HepG2 (cell line): ENCODE results near the gene FARSB. TPM values are rescaled to one million over a fixed set of nuclear protein-coding genes. Genes with fewer than 3 reads are reported as not detected.
A peak's percentile ranks its signal among the peaks of the same experiment; 100 is the strongest.

ENCODE experiments used
- ATAC-seq: fragments of 200-7000 bp; cut with Tn5 transposase; 3 replicates; pipeline ENCODE4 v1.9.1; 2020; ENCODE audit warnings: mild to moderate bottlenecking, moderate library complexity
- BruUV-seq: library from RNA; stranded (reverse); fragments of 400-500 nt; replicated peaks from 2 replicates; lab custom pipeline; 2021; lab: Mats Ljungman, UMichigan
- CTCF ChIA-PET: fragments of 300-600 bp; formaldehyde crosslinking; extraction: SDS; loops from one replicate; lab custom pipeline; 2021; ENCODE audit warnings: low total read pairs, inconsistent platforms, low intra/inter-chr PET ratio; lab: Yijun Ruan, JAX
- POLR2A ChIA-PET: fragments of 350-600 bp; sonication (Branson Sonifier 250); formaldehyde crosslinking; loops from one replicate; lab custom pipeline; 2020; ENCODE audit warnings: antibody characterized with exemption, inconsistent platforms; lab: Yijun Ruan, JAX
- DNase-seq: peaks from one replicate; pipeline ENCODE4 v3.0.0-alpha.2; 2015; ENCODE audit warnings: low spot score
- FAIRE-seq: peaks from 3 replicates; lab custom pipeline; 2011; peaks lifted over from hg19 to GRCh38; lab: Jason Lieb, UNC
- H2AFZ ChIP-seq: one replicate; pipeline ENCODE4 v1.6.1; 2011; ENCODE audit warnings: low read length, inconsistent platforms
- H3K27ac ChIP-seq: fragments of 300-600 bp; 3 replicates; pipeline ENCODE4 v1.8.0; 2011; ENCODE audit warnings: mixed run types, mild to moderate bottlenecking, mixed read lengths, low read length, inconsistent platforms; ENCODE audit not compliant: insufficient read depth; ENCODE audit errors: extremely low read length
- H3K27me3 ChIP-seq, 2 experiments: fragments of 200-600 bp in 1 of 2; 2 replicates in 1 of 2; 3 replicates in 1 of 2; pipeline versions ENCODE4 v1.6.0 to v1.8.0; 2011; ENCODE audit warnings: low read length in 2 of 2, mild to moderate bottlenecking in 2 of 2, moderate library complexity in 2 of 2, inconsistent platforms in 1 of 2; ENCODE audit not compliant: insufficient read depth in 2 of 2, control insufficient read depth in 1 of 2
- H3K36me3 ChIP-seq, 2 experiments: fragments of 200-600 bp in 1 of 2; replicated peaks in 1 of 2; 2 replicates in 1 of 2; 3 replicates in 1 of 2; pipeline versions ENCODE4 v1.5.1 to v1.8.0; 2011; ENCODE audit warnings: low read length in 2 of 2, inconsistent platforms in 1 of 2; ENCODE audit not compliant: insufficient read depth in 2 of 2, control insufficient read depth in 1 of 2
- H3K4me1 ChIP-seq: 2 replicates; pipeline ENCODE4 v1.5.1; 2012; ENCODE audit warnings: low read length, inconsistent platforms; ENCODE audit not compliant: insufficient read depth
- H3K4me2 ChIP-seq: 2 replicates; pipeline ENCODE4 v1.6.0; 2011; ENCODE audit warnings: low read depth, low read length, inconsistent platforms
- H3K4me3 ChIP-seq, 3 experiments: fragments of 200-600 bp in 1 of 3; sonication (generic), shearing (Covaris generic) in 1 of 3; replicated peaks in 1 of 3; 2 replicates each; pipeline ENCODE4 v1.5.1; 2011 to 2016; ENCODE audit warnings: low read length in 3 of 3, inconsistent platforms in 2 of 3, low read depth in 2 of 3, mild to moderate bottlenecking in 2 of 3, control low read depth in 1 of 3, mixed read lengths in 1 of 3; ENCODE audit not compliant: insufficient read depth in 1 of 3
- H3K79me2 ChIP-seq: one replicate; pipeline ENCODE4 v1.6.1; 2011; ENCODE audit warnings: low read length, inconsistent platforms; ENCODE audit not compliant: insufficient read depth
- H3K9ac ChIP-seq: 2 replicates; pipeline ENCODE4 v1.6.0; 2011; ENCODE audit warnings: mild to moderate bottlenecking, low read depth, low read length, inconsistent platforms; ENCODE audit not compliant: insufficient read depth
- H3K9me3 ChIP-seq: 2 replicates; pipeline ENCODE4 v1.5.1; 2012; ENCODE audit warnings: mild to moderate bottlenecking, low read length
- H4K20me1 ChIP-seq: 2 replicates; pipeline ENCODE4 v1.6.0; 2011; ENCODE audit warnings: inconsistent platforms, mild to moderate bottlenecking, low read length, moderate library complexity; ENCODE audit not compliant: insufficient read depth
- CTCF ChIP-seq: sonication (generic); formaldehyde crosslinking; IDR thresholded peaks from 2 replicates; pipeline ENCODE4 v1.5.0; 2020; ENCODE audit warnings: mild to moderate bottlenecking, missing genetic modification reagents, moderate library complexity
- MXD4 ChIP-seq: IDR thresholded peaks from 2 replicates; pipeline ENCODE4 v1.6.1; 2016; ENCODE audit warnings: mild to moderate bottlenecking, missing biosample characterization, missing genetic modification reagents
- PAF1 ChIP-seq: IDR thresholded peaks from 2 replicates; pipeline ENCODE4 v1.6.1; 2016; ENCODE audit warnings: missing genetic modification reagents, missing compliant biosample characterization
- SAP130 ChIP-seq: IDR thresholded peaks from 2 replicates; pipeline ENCODE4 v1.6.1; 2016; ENCODE audit warnings: low read depth
- SNAPC4 ChIP-seq: sonication (generic); formaldehyde crosslinking; IDR thresholded peaks from 2 replicates; pipeline ENCODE4 v1.4.0; 2020; ENCODE audit warnings: mild to moderate bottlenecking, missing genetic modification reagents
- ZBTB20 ChIP-seq: sonication (generic); formaldehyde crosslinking; IDR thresholded peaks from 2 replicates; pipeline ENCODE4 v1.8.1; 2023; ENCODE audit warnings: missing genetic modification reagents, low read depth, mild to moderate bottlenecking, borderline replicate concordance
- ZNF12 ChIP-seq: sonication (generic); formaldehyde crosslinking; IDR thresholded peaks from 2 replicates; pipeline ENCODE4 v1.5.0; 2020; ENCODE audit warnings: missing genetic modification reagents
- ZNF770 ChIP-seq: sonication (generic); formaldehyde crosslinking; IDR thresholded peaks from 2 replicates; pipeline ENCODE4 v1.5.0; 2020; ENCODE audit warnings: mild to moderate bottlenecking, missing genetic modification reagents
- WGBS: methylation state at CpG from one replicate; pipeline ENCODE4 v1.1.6; 2017; ENCODE audit warnings: low lambda C conversion rate; 5-methylcytosine and 5-hydroxymethylcytosine counted together
- in situ Hi-C: cut with HindIII; loops from 2 replicates; pipeline ENCODE4 v1.10.0; 2017; ENCODE audit warnings: low pct_unique_long_range_greater_than_20kb; ENCODE audit not compliant: extremely low pct_ligation_motif_present
- intact Hi-C: fragments of 100-400 bp; cut with micrococcal nuclease; formaldehyde crosslinking; loops from one replicate; pipeline ENCODE4 v1.10.0; 2022; ENCODE audit not compliant: unreplicated experiment
- polyA plus RNA-seq, 8 experiments: library from polyadenylated mRNA; depleted of rRNA in 3 of 8; stranded (reverse) in 7 of 8; unstranded in 1 of 8; fragments of >200 nt; fragmentation: Illumina TruSeq in 4 of 8; extraction: Trizol in 4 of 8; gene quantifications; 2 replicates each; pipeline versions ENCODE4 v1.2.1 to v1.2.3, GENCODE V29; 2011 to 2016; ENCODE audit warnings: low read depth in 4 of 8, missing spikeins in 1 of 8, mixed read lengths in 1 of 8; ENCODE audit not compliant: insufficient read depth in 1 of 8
- total RNA-seq, 5 experiments: library from RNA; depleted of rRNA; stranded (reverse); fragments of >200 nt; fragmentation: Illumina TruSeq; extraction: Trizol; gene quantifications; 2 replicates each; pipeline ENCODE4 v1.2.3, GENCODE V29; 2016; ENCODE audit warnings: low read depth in 1 of 5

The FARSB gene
- total and polyA plus RNA-seq, 2 of the 13 experiments (the other 11 are each of a cell fraction or from before 2014, with no cell fraction given) = 23.3 to 45.9 TPM

- TF ChIP-seq CTCF (peak; percentile 87), ZBTB20 (CRISPR knock-in tag) (no peak)
These were observed 42.1 kb downstream of the FARSB start (continued) for GRCh38 chr2:222613715-222614331.

- CTCF ChIA-PET = no interaction called here
- in situ Hi-C loops (no loop called here), intact Hi-C loops (loop anchor here (5.0 kb wide), 1 partner anchor 584 kb away; no protein-coding TSS in a partner anchor)
- Histone ChIP-seq H4K20me1 (no peaks in the 10 kb centered on the region), H3K4me2 (no peak overlapping the region), H3K4me3 (no peak overlapping the region), H3K9ac (no peak overlapping the region), H3K27ac (no peak overlapping the region), H2AFZ (no peak overlapping the region), H3K79me2 (no peaks in the 10 kb centered on the region), H3K36me3 (peaks cover 13 to 66% of the 10 kb centered on the region in 2 experiments), H3K9me3 (no peaks in the 10 kb centered on the region), H3K4me1 (no peaks in the 10 kb centered on the region), H3K27me3 (no peaks in the 10 kb centered on the region)
- POLR2A ChIA-PET = no interaction called here
- TF ChIP-seq PAF1 (CRISPR knock-in tag) (no peak), ZNF770 (CRISPR knock-in tag) (no peak), MXD4 (CRISPR knock-in tag) (no peak), SAP130 (no peak), SNAPC4 (CRISPR knock-in tag) (no peak), ZNF12 (CRISPR knock-in tag) (no peak)
- BruUV-seq = no TSS peak
- ATAC-seq = no peak
- FAIRE-seq = no peak
- 98% methylated on average over 4 of the region's 4 CpGs for WGBS
- DNase-seq = no peak
These were observed 44.2 kb downstream of the FARSB start for GRCh38 chr2:222611684-222612083.
